ENCODE data around the gene RALA. TPM values are rescaled to one million over a fixed set of nuclear protein-coding genes. Genes with fewer than 3 reads are reported as not detected.

The RALA gene
- polyA plus RNA-seq, 1 donor (not counting 4 experiments of a cell fraction or from before 2014, with no cell fraction given), result 64.6 TPM

DNA sequence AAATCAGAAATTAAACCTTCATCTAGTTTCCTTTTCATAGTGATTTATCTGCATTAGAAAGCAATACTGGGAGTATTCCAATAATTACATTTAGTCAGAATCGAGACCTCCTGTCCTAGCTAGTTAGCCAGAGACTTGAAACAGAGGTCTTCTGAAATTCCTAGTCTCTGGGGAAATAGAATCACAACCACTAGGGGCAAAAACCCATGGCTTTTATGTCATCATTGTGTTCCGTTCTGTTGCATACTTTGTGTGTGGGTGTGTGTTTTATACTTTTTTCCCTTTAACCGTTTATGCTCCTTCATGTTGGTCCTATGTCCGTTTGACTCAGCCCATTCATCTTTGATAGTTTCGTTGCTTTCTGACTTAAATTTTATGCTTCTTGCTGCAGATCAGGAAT, 79.8 kb downstream of the RALA start:
- FAIRE-seq (peak; percentile 20), DNase-seq (ENCODE audit: low read depth, low spot score) (no peak)
- Histone ChIP-seq H3K9me3 (ENCODE audit: control insufficient read depth, low read depth, low read length) (no peaks in the 10 kb centered on the region), H3K9me1 (ENCODE audit: control insufficient read depth, extremely low read depth, insufficient read depth, low read length) (no peaks in the 10 kb centered on the region), H3K27ac (ENCODE audit: control insufficient read depth, insufficient read depth, low read length) (no peak overlapping the region), H4K20me1 (ENCODE audit: control insufficient read depth, extremely low read depth, insufficient read depth, low read length) (peaks cover 2% of the 10 kb centered on the region), H2AFZ (ENCODE audit: control insufficient read depth, low read length) (no peak overlapping the region), H3K4me2 (ENCODE audit: control insufficient read depth, extremely low read depth, insufficient read depth, low read depth, low read length) (no peak overlapping the region), H3K36me3 (ENCODE audit: control insufficient read depth in 2 of 2, extremely low read depth in 1 of 2, insufficient read depth in 2 of 2, low read length in 2 of 2) (peaks cover 8 to 11% of the 10 kb centered on the region in 2 experiments), H3K27me3 (ENCODE audit: control insufficient read depth, extremely low read depth, insufficient read depth, low read length) (no peaks in the 10 kb centered on the region), H3K4me1 (ENCODE audit: control insufficient read depth, extremely low read depth, insufficient read depth, low read length) (peaks cover 16% of the 10 kb centered on the region), H3K9ac (ENCODE audit: control insufficient read depth, extremely low read depth, insufficient read depth, low read length) (no peak overlapping the region), H3K79me2 (ENCODE audit: control insufficient read depth, insufficient read depth, low read length) (peaks cover 2% of the 10 kb centered on the region), H3K4me3 (ENCODE audit: control insufficient read depth in 2 of 3, extremely low read depth in 1 of 3, insufficient read depth in 2 of 3, low read depth in 1 of 3, low read length in 3 of 3) (no peak overlapping the region)
- dilution Hi-C loops (cut with MboI; ENCODE audit: extremely low pct_ligation_motif_present, low sequenced_read_pairs), result no loop called here
- TF ChIP-seq CTCF (optimal IDR thresholded peaks at IDR 0.05 in 1 of 3, IDR thresholded peaks at IDR 0.05 in 1 of 3, conservative IDR thresholded peaks at IDR 0.05 in 1 of 3; ENCODE audit: extremely low read depth in 1 of 3, insufficient read depth in 2 of 3, low read length in 3 of 3), result peak in 1 of 3 experiments; percentile 22
- no peak for TF ChIP-seq EZH2 (IDR thresholded peaks at IDR 0.05; ENCODE audit: low read length)

- peaks cover 2% of the 10 kb centered on the region for H3K9me3 ChIP-seq (ENCODE audit: control insufficient read depth, low read depth, low read length)
- no peak overlapping the region for H3K4me2 ChIP-seq (ENCODE audit: control insufficient read depth, extremely low read depth, insufficient read depth, low read depth, low read length)
- no peaks in the 10 kb centered on the region for H3K4me1 ChIP-seq (ENCODE audit: control insufficient read depth, extremely low read depth, insufficient read depth, low read length)
- H3K9me1 ChIP-seq (ENCODE audit: control insufficient read depth, extremely low read depth, insufficient read depth, low read length), result no peaks in the 10 kb centered on the region
- H4K20me1 ChIP-seq (ENCODE audit: control insufficient read depth, extremely low read depth, insufficient read depth, low read length), result no peaks in the 10 kb centered on the region
- no peaks in the 10 kb centered on the region for H3K27me3 ChIP-seq (ENCODE audit: control insufficient read depth, extremely low read depth, insufficient read depth, low read length)
- no peaks in the 10 kb centered on the region for H3K36me3 ChIP-seq (ENCODE audit: control insufficient read depth in 2 of 2, extremely low read depth in 1 of 2, insufficient read depth in 2 of 2, low read length in 2 of 2)
- H3K27ac ChIP-seq (ENCODE audit: control insufficient read depth, insufficient read depth, low read length), result no peak overlapping the region
- no peak for TF ChIP-seq CTCF (optimal IDR thresholded peaks at IDR 0.05 in 1 of 3, IDR thresholded peaks at IDR 0.05 in 1 of 3, conservative IDR thresholded peaks at IDR 0.05 in 1 of 3; ENCODE audit: extremely low read depth in 1 of 3, insufficient read depth in 2 of 3, low read length in 3 of 3)
- TF ChIP-seq EZH2 (IDR thresholded peaks at IDR 0.05; ENCODE audit: low read length), result no peak
- DNase-seq (ENCODE audit: low read depth, low spot score), result no peak
- H3K4me3 ChIP-seq (ENCODE audit: control insufficient read depth in 2 of 3, extremely low read depth in 1 of 3, insufficient read depth in 2 of 3, low read depth in 1 of 3, low read length in 3 of 3), result no peak overlapping the region
- H2AFZ ChIP-seq (ENCODE audit: control insufficient read depth, low read length), result no peak overlapping the region
- H3K79me2 ChIP-seq (ENCODE audit: control insufficient read depth, insufficient read depth, low read length), result no peaks in the 10 kb centered on the region
- no peak for FAIRE-seq
- no peak overlapping the region for H3K9ac ChIP-seq (ENCODE audit: control insufficient read depth, extremely low read depth, insufficient read depth, low read length)
- dilution Hi-C loops (cut with MboI; ENCODE audit: extremely low pct_ligation_motif_present, low sequenced_read_pairs), result no loop called here
Observed at GRCh38 chr7:39709029-39709428, 85.7 kb downstream of the RALA start.
